ENCODE data around the gene HRNR.

- TF ChIP-seq, protein P1, sequence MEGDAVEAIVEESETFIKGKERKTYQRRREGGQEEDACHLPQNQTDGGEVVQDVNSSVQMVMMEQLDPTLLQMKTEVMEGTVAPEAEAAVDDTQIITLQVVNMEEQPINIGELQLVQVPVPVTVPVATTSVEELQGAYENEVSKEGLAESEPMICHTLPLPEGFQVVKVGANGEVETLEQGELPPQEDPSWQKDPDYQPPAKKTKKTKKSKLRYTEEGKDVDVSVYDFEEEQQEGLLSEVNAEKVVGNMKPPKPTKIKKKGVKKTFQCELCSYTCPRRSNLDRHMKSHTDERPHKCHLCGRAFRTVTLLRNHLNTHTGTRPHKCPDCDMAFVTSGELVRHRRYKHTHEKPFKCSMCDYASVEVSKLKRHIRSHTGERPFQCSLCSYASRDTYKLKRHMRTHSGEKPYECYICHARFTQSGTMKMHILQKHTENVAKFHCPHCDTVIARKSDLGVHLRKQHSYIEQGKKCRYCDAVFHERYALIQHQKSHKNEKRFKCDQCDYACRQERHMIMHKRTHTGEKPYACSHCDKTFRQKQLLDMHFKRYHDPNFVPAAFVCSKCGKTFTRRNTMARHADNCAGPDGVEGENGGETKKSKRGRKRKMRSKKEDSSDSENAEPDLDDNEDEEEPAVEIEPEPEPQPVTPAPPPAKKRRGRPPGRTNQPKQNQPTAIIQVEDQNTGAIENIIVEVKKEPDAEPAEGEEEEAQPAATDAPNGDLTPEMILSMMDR (IDR thresholded peaks at IDR 0.05) = no peak
- TF ChIP-seq POLR2A (IDR thresholded peaks at IDR 0.05) (no peak), POLR2AphosphoS5 (IDR thresholded peaks at IDR 0.05; ENCODE audit: insufficient read depth in 1 of 2, low read depth in 1 of 2) (no peak)
These were observed 32.3 kb downstream of the HRNR start for GRCh38 chr1:152191711-152192110.
